ENCODE measurements around the gene CCDC24. TPM values are rescaled to one million over a fixed set of nuclear protein-coding genes. Genes with fewer than 3 reads are reported as not detected.

Gene CCDC24
- total and polyA plus RNA-seq, 9 of the 15 experiments (the other 6 are each of a cell fraction or from before 2014, with no cell fraction given), result 0.31 to 4.5 (median 1.5) TPM

- TF ChIP-seq, protein P1, sequence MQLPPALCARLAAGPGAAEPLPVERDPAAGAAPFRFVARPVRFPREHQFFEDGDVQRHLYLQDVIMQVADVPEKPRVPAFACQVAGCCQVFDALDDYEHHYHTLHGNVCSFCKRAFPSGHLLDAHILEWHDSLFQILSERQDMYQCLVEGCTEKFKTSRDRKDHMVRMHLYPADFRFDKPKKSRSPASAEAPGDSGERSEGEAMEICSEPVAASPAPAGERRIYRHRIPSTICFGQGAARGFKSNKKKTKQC (CRISPR knock-in tag; IDR thresholded peaks at IDR 0.05), result peak; percentile 74
- peak; percentile 85 for TF ChIP-seq PCBP1 (IDR thresholded peaks at IDR 0.05; ENCODE audit: low read depth, low read length, poor library complexity, severe bottlenecking)
- TF ChIP-seq MXI1 (IDR thresholded peaks at IDR 0.05; ENCODE audit: low read depth, low read length), result peak; percentile 90
- TF ChIP-seq ZNF668 (CRISPR knock-in tag; IDR thresholded peaks at IDR 0.05), result no peak
- no peak for TF ChIP-seq U2AF2 (optimal IDR thresholded peaks at IDR 0.05; ENCODE audit: low read depth, low read length)
- TF ChIP-seq RFX7 (CRISPR knock-in tag; IDR thresholded peaks at IDR 0.05), result no peak
- TF ChIP-seq, protein P2, sequence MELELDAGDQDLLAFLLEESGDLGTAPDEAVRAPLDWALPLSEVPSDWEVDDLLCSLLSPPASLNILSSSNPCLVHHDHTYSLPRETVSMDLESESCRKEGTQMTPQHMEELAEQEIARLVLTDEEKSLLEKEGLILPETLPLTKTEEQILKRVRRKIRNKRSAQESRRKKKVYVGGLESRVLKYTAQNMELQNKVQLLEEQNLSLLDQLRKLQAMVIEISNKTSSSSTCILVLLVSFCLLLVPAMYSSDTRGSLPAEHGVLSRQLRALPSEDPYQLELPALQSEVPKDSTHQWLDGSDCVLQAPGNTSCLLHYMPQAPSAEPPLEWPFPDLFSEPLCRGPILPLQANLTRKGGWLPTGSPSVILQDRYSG (tag; conservative IDR thresholded peaks at IDR 0.05; ENCODE audit: low read depth), result no peak
- no peak for TF ChIP-seq RBM17 (IDR thresholded peaks at IDR 0.05; ENCODE audit: borderline replicate concordance, low read depth, low read length)
- TF ChIP-seq NR2C1 (IDR thresholded peaks at IDR 0.05), result peak; percentile 39; the same call in 1 of the 2 replicates
- TF ChIP-seq NR2C1 (tag; IDR thresholded peaks at IDR 0.05), result peak; percentile 10; the same call in 1 of the 2 replicates
- TF ChIP-seq POLR2H (tag; IDR thresholded peaks at IDR 0.05; ENCODE audit: low read depth), result peak; percentile 61
- TF ChIP-seq, protein P3, sequence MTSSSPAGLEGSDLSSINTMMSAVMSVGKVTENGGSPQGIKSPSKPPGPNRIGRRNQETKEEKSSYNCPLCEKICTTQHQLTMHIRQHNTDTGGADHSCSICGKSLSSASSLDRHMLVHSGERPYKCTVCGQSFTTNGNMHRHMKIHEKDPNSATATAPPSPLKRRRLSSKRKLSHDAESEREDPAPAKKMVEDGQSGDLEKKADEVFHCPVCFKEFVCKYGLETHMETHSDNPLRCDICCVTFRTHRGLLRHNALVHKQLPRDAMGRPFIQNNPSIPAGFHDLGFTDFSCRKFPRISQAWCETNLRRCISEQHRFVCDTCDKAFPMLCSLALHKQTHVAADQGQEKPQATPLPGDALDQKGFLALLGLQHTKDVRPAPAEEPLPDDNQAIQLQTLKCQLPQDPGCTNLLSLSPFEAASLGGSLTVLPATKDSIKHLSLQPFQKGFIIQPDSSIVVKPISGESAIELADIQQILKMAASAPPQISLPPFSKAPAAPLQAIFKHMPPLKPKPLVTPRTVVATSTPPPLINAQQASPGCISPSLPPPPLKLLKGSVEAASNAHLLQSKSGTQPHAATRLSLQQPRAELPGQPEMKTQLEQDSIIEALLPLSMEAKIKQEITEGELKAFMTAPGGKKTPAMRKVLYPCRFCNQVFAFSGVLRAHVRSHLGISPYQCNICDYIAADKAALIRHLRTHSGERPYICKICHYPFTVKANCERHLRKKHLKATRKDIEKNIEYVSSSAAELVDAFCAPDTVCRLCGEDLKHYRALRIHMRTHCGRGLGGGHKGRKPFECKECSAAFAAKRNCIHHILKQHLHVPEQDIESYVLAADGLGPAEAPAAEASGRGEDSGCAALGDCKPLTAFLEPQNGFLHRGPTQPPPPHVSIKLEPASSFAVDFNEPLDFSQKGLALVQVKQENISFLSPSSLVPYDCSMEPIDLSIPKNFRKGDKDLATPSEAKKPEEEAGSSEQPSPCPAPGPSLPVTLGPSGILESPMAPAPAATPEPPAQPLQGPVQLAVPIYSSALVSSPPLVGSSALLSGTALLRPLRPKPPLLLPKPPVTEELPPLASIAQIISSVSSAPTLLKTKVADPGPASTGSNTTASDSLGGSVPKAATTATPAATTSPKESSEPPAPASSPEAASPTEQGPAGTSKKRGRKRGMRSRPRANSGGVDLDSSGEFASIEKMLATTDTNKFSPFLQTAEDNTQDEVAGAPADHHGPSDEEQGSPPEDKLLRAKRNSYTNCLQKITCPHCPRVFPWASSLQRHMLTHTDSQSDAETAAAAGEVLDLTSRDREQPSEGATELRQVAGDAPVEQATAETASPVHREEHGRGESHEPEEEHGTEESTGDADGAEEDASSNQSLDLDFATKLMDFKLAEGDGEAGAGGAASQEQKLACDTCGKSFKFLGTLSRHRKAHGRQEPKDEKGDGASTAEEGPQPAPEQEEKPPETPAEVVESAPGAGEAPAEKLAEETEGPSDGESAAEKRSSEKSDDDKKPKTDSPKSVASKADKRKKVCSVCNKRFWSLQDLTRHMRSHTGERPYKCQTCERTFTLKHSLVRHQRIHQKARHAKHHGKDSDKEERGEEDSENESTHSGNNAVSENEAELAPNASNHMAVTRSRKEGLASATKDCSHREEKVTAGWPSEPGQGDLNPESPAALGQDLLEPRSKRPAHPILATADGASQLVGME (CRISPR knock-in tag; IDR thresholded peaks at IDR 0.05), result 0 out of 2 replicates have a peak, but pooled peaks have one; percentile 38
- TF ChIP-seq, protein P4, sequence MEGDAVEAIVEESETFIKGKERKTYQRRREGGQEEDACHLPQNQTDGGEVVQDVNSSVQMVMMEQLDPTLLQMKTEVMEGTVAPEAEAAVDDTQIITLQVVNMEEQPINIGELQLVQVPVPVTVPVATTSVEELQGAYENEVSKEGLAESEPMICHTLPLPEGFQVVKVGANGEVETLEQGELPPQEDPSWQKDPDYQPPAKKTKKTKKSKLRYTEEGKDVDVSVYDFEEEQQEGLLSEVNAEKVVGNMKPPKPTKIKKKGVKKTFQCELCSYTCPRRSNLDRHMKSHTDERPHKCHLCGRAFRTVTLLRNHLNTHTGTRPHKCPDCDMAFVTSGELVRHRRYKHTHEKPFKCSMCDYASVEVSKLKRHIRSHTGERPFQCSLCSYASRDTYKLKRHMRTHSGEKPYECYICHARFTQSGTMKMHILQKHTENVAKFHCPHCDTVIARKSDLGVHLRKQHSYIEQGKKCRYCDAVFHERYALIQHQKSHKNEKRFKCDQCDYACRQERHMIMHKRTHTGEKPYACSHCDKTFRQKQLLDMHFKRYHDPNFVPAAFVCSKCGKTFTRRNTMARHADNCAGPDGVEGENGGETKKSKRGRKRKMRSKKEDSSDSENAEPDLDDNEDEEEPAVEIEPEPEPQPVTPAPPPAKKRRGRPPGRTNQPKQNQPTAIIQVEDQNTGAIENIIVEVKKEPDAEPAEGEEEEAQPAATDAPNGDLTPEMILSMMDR (IDR thresholded peaks at IDR 0.05 in 2 of 3, conservative IDR thresholded peaks at IDR 0.05 in 1 of 3; ENCODE audit: insufficient read depth in 2 of 3, low read depth in 1 of 3, low read length in 3 of 3), result peak in 1 of 3 experiments; percentile 13; a peak in 1 of 6 replicates
- no peak for TF ChIP-seq ZNF253 (CRISPR knock-in tag; conservative IDR thresholded peaks at IDR 0.05)
- TF ChIP-seq ZNF165 (CRISPR knock-in tag; IDR thresholded peaks at IDR 0.05; ENCODE audit: borderline replicate concordance), result no peak
- peak; percentile 58; the same call in 1 of the 2 replicates for TF ChIP-seq LEF1 (IDR thresholded peaks at IDR 0.05)
- no peak for TF ChIP-seq HDAC3 (IDR thresholded peaks at IDR 0.05; ENCODE audit: borderline replicate concordance, partially characterized antibody)
- no peak for TF ChIP-seq TRIM24 (IDR thresholded peaks at IDR 0.05)
These were observed at the start of gene CCDC24 (continued) for GRCh38 chr1:43991476-43992231.
